Caco-2 (cell line): Measurements from ENCODE around the gene ABCA4. TPM values are rescaled to one million over a fixed set of nuclear protein-coding genes. Genes with fewer than 3 reads are reported as not detected.

Experiments used
- BruUV-seq: library from RNA; stranded (reverse); fragments of 400-500 nt; replicated peaks from 2 replicates; lab custom pipeline; 2021; lab: Mats Ljungman, UMichigan
- CTCF ChIA-PET: fragments of 300-600 bp; sonication (Branson Sonifier 250); formaldehyde crosslinking; loops from one replicate; lab custom pipeline; 2022; ENCODE audit warnings: antibody characterized with exemption; lab: Charles Lee
- POLR2A ChIA-PET: fragments of 300-600 bp; sonication (Branson Sonifier 250); formaldehyde crosslinking; loops from one replicate; lab custom pipeline; 2022; ENCODE audit warnings: antibody characterized with exemption; lab: Charles Lee
- DNase-seq, 2 experiments: peaks; one replicate each; pipeline versions ENCODE4 v3.0.0 to v3.0.0-alpha.2; 2020 to 2022
- H3K27me3 ChIP-seq: replicated peaks from 2 replicates; pipeline ENCODE4 v1.6.0; 2011; ENCODE audit warnings: low read length; ENCODE audit not compliant: control insufficient read depth, insufficient read depth
- H3K36me3 ChIP-seq: 2 replicates; pipeline ENCODE4 v1.5.1; 2011; ENCODE audit warnings: low read length; ENCODE audit not compliant: control insufficient read depth, insufficient read depth
- H3K4me1 ChIP-seq: fragments of 250-450 bp; sonication (Bioruptor Pico); 2 replicates; pipeline ENCODE4 v1.5.1; 2020; ENCODE audit warnings: mild to moderate bottlenecking
- H3K4me3 ChIP-seq: 2 replicates; pipeline ENCODE4 v1.5.1; 2011; ENCODE audit warnings: low read depth, mild to moderate bottlenecking, control low read depth, low read length
- H3K9me3 ChIP-seq: fragments of 250-450 bp; sonication (Bioruptor Pico); 2 replicates; pipeline ENCODE4 v1.5.1; 2020; ENCODE audit warnings: mild to moderate bottlenecking, moderate library complexity
- H3K27ac Mint-ChIP-seq: one replicate; pipeline ENCODE4 v1.8.0; 2022; ENCODE audit warnings: mixed read lengths; ENCODE audit not compliant: unreplicated experiment
- H3K27me3 Mint-ChIP-seq: one replicate; pipeline ENCODE4 v1.8.0; 2022; ENCODE audit warnings: mixed read lengths; ENCODE audit not compliant: insufficient read depth, unreplicated experiment
- H3K36me3 Mint-ChIP-seq: one replicate; pipeline ENCODE4 v1.8.0; 2022; ENCODE audit warnings: mild to moderate bottlenecking, mixed read lengths; ENCODE audit not compliant: insufficient read depth, unreplicated experiment
- H3K4me1 Mint-ChIP-seq: one replicate; pipeline ENCODE4 v1.8.0; 2022; ENCODE audit warnings: low read depth, mixed read lengths; ENCODE audit not compliant: unreplicated experiment
- H3K4me3 Mint-ChIP-seq: one replicate; pipeline ENCODE4 v1.8.0; 2022; ENCODE audit warnings: mild to moderate bottlenecking, moderate library complexity, mixed read lengths; ENCODE audit not compliant: unreplicated experiment
- H3K9me3 Mint-ChIP-seq: one replicate; pipeline ENCODE4 v1.8.0; 2022; ENCODE audit warnings: mixed read lengths; ENCODE audit not compliant: unreplicated experiment
- CTCF ChIP-seq, 2 experiments: fragments of 200-600 bp in 1 of 2; IDR thresholded peaks; 1 replicate in 1 of 2; 2 replicates in 1 of 2; pipeline versions ENCODE4 v1.5.1 to v1.8.0; 2011 to 2022; ENCODE audit warnings: antibody characterized with exemption in 1 of 2, control low read depth in 1 of 2, inconsistent platforms in 1 of 2, low read depth in 1 of 2, low read length in 1 of 2, mild to moderate bottlenecking in 1 of 2, moderate library complexity in 1 of 2; ENCODE audit not compliant: insufficient read depth in 1 of 2, severe bottlenecking in 1 of 2, unreplicated experiment in 1 of 2
- intact Hi-C: fragments of 100-400 bp; cut with micrococcal nuclease; formaldehyde crosslinking; loops from one replicate; pipeline ENCODE4 v1.10.0; 2022; ENCODE audit not compliant: unreplicated experiment
- total RNA-seq: library from RNA; stranded (reverse); gene quantifications from 2 replicates; pipeline ENCODE4 v1.2.3, GENCODE V29; 2022

The ABCA4 gene
- total RNA-seq, 1 experiment from 2014 or later: 1.8 TPM

GRCh38 chr1:94111879-94112278, 9.1 kb downstream of the ABCA4 start:
- Mint-ChIP-seq H3K9me3 (no peaks in the 10 kb centered on the region), H3K4me3 (no peak overlapping the region), H3K4me1 (peaks cover 35% of the 10 kb centered on the region), H3K27ac (no peak overlapping the region), H3K36me3 (no peaks in the 10 kb centered on the region), H3K27me3 (no peaks in the 10 kb centered on the region)
- no peak for TF ChIP-seq CTCF (IDR thresholded peaks at IDR 0.05; ENCODE audit: insufficient read depth in 1 of 2, low read depth in 1 of 2, low read length in 1 of 2, severe bottlenecking in 1 of 2, unreplicated experiment in 1 of 2)
- H3K27me3 ChIP-seq: no peaks in the 10 kb centered on the region
- H3K4me1 ChIP-seq: peaks cover 25% of the 10 kb centered on the region
- no peak overlapping the region for H3K4me3 ChIP-seq
- no peaks in the 10 kb centered on the region for H3K9me3 ChIP-seq
- no TSS peak for BruUV-seq
- ChIA-PET CTCF (no interaction called here), POLR2A (no interaction called here)
- H3K36me3 ChIP-seq: no peaks in the 10 kb centered on the region
- DNase-seq: no peak
- intact Hi-C loops: no loop called here

- ChIA-PET POLR2A (no interaction called here), CTCF (interaction anchor here (0.6 kb wide), 1 partner anchor 221 kb away, joined by 3 read pairs; no protein-coding TSS in a partner anchor)
- H3K36me3 Mint-ChIP-seq: no peaks in the 10 kb centered on the region
- H3K4me1 Mint-ChIP-seq: peaks cover 27% of the 10 kb centered on the region
- H3K9me3 Mint-ChIP-seq: no peaks in the 10 kb centered on the region
- H3K4me3 ChIP-seq: no peak overlapping the region
- no peak for TF ChIP-seq CTCF (IDR thresholded peaks at IDR 0.05; ENCODE audit: insufficient read depth in 1 of 2, low read depth in 1 of 2, low read length in 1 of 2, severe bottlenecking in 1 of 2, unreplicated experiment in 1 of 2)
- intact Hi-C loops: no loop called here
- DNase-seq: no peak
- no peaks in the 10 kb centered on the region for H3K27me3 Mint-ChIP-seq
- H3K27ac Mint-ChIP-seq: no peak overlapping the region
- H3K27me3 ChIP-seq: no peaks in the 10 kb centered on the region
- no TSS peak for BruUV-seq
- H3K9me3 ChIP-seq: no peaks in the 10 kb centered on the region
- no peaks in the 10 kb centered on the region for H3K36me3 ChIP-seq
- no peak overlapping the region for H3K4me3 Mint-ChIP-seq
- H3K4me1 ChIP-seq: peaks cover 24% of the 10 kb centered on the region
These were observed 9.8 kb downstream of the ABCA4 start for GRCh38 chr1:94110946-94111740.

- ChIA-PET CTCF (interaction anchor here (0.6 kb wide), 1 partner anchor 222 kb away, joined by 3 read pairs; no protein-coding TSS in a partner anchor), POLR2A (no interaction called here)
- Histone ChIP-seq H3K9me3 (no peaks in the 10 kb centered on the region), H3K27me3 (no peaks in the 10 kb centered on the region), H3K4me1 (peaks cover 22% of the 10 kb centered on the region), H3K4me3 (no peak overlapping the region), H3K36me3 (no peaks in the 10 kb centered on the region)
- DNase-seq: no peak
- H3K36me3 Mint-ChIP-seq: no peaks in the 10 kb centered on the region
- H3K4me3 Mint-ChIP-seq: no peak overlapping the region
- H3K27me3 Mint-ChIP-seq: no peaks in the 10 kb centered on the region
- H3K4me1 Mint-ChIP-seq: peaks cover 19% of the 10 kb centered on the region
- TF ChIP-seq CTCF (IDR thresholded peaks at IDR 0.05; ENCODE audit: insufficient read depth in 1 of 2, low read depth in 1 of 2, low read length in 1 of 2, severe bottlenecking in 1 of 2, unreplicated experiment in 1 of 2): no peak
- H3K27ac Mint-ChIP-seq: no peak overlapping the region
- H3K9me3 Mint-ChIP-seq: no peaks in the 10 kb centered on the region
- intact Hi-C loops: no loop called here
- no TSS peak for BruUV-seq
These were observed 10.8 kb downstream of the ABCA4 start for GRCh38 chr1:94110021-94110761.
